Keratinocyte (primary cell): ENCODE results near the gene DGKZ. TPM values are rescaled to one million over a fixed set of nuclear protein-coding genes. Genes with fewer than 3 reads are reported as not detected.
"Not testable (repeated sequence)": the region's sequence is repeated elsewhere in the genome, so short reads cannot be mapped to it uniquely, and the experiment has no call there.

Source experiments
- DNase-seq: peaks from one replicate; pipeline ENCODE4 v3.0.0-alpha.2; 2011; ENCODE audit warnings: low read depth, missing footprints, low spot score
- FAIRE-seq: peaks from 2 replicates; lab custom pipeline; 2011; peaks lifted over from hg19 to GRCh38; lab: Jason Lieb, UNC
- H2AFZ ChIP-seq: 2 replicates; pipeline ENCODE4 v1.6.0; 2012; ENCODE audit warnings: low read length, control low read depth, inconsistent platforms; ENCODE audit not compliant: control insufficient read depth
- H3K27ac ChIP-seq: 2 replicates; pipeline ENCODE4 v1.5.1; 2011; ENCODE audit warnings: low read length; ENCODE audit not compliant: control insufficient read depth, insufficient read depth
- H3K27me3 ChIP-seq: 3 replicates; pipeline ENCODE4 v1.6.0; 2011; ENCODE audit warnings: low read length; ENCODE audit not compliant: control insufficient read depth, insufficient read depth; ENCODE audit errors: extremely low read depth
- H3K36me3 ChIP-seq, 2 experiments: 2 replicates in 1 of 2; 3 replicates in 1 of 2; pipeline ENCODE4 v1.5.1; 2011; ENCODE audit warnings: low read length in 2 of 2, mild to moderate bottlenecking in 1 of 2; ENCODE audit not compliant: control insufficient read depth in 2 of 2, insufficient read depth in 2 of 2; ENCODE audit errors: extremely low read depth in 1 of 2
- H3K4me1 ChIP-seq: 3 replicates; pipeline ENCODE4 v1.5.1; 2011; ENCODE audit warnings: low read length; ENCODE audit not compliant: control insufficient read depth, insufficient read depth; ENCODE audit errors: extremely low read depth
- H3K4me2 ChIP-seq: 3 replicates; pipeline ENCODE4 v1.6.0; 2011; ENCODE audit warnings: low read depth, low read length; ENCODE audit not compliant: control insufficient read depth, insufficient read depth; ENCODE audit errors: extremely low read depth
- H3K4me3 ChIP-seq, 3 experiments: fragments of 200-600 bp in 1 of 3; sonication (generic) in 1 of 3; 2 replicates in 2 of 3; 3 replicates in 1 of 3; pipeline ENCODE4 v1.5.1; 2011 to 2016; ENCODE audit warnings: low read length in 3 of 3, mild to moderate bottlenecking in 3 of 3, control low read depth in 2 of 3, inconsistent platforms in 1 of 3, low read depth in 1 of 3, mixed read lengths in 1 of 3, mixed run types in 1 of 3, moderate library complexity in 1 of 3; ENCODE audit not compliant: control insufficient read depth in 2 of 3, insufficient read depth in 2 of 3; ENCODE audit errors: extremely low read depth in 1 of 3
- H3K79me2 ChIP-seq: 2 replicates; pipeline ENCODE4 v1.6.0; 2012; ENCODE audit warnings: low read length; ENCODE audit not compliant: control insufficient read depth, insufficient read depth
- H3K9ac ChIP-seq: 3 replicates; pipeline ENCODE4 v1.6.0; 2011; ENCODE audit warnings: low read length; ENCODE audit not compliant: control insufficient read depth, insufficient read depth; ENCODE audit errors: extremely low read depth
- H3K9me1 ChIP-seq: 3 replicates; pipeline ENCODE4 v1.6.0; 2011; ENCODE audit warnings: low read length; ENCODE audit not compliant: control insufficient read depth, insufficient read depth; ENCODE audit errors: extremely low read depth
- H3K9me3 ChIP-seq: 2 replicates; pipeline ENCODE4 v1.5.1; 2012; ENCODE audit warnings: low read depth, low read length; ENCODE audit not compliant: control insufficient read depth
- H4K20me1 ChIP-seq: 3 replicates; pipeline ENCODE4 v1.6.0; 2011; ENCODE audit warnings: low read length; ENCODE audit not compliant: control insufficient read depth, insufficient read depth; ENCODE audit errors: extremely low read depth
- EZH2 ChIP-seq: IDR thresholded peaks from one replicate; pipeline ENCODE4 v1.6.1; 2012; ENCODE audit warnings: inconsistent platforms, mild to moderate bottlenecking, low read length, moderate library complexity
- dilution Hi-C: fragments of 300-500 bp; cut with MboI; formaldehyde crosslinking; loops from one replicate; pipeline ENCODE4 v1.7.0; 2020; ENCODE audit warnings: low sequenced_read_pairs; ENCODE audit not compliant: extremely low pct_ligation_motif_present
- polyA plus RNA-seq, 5 experiments: library from polyadenylated mRNA; depleted of rRNA in 3 of 5; stranded (reverse) in 3 of 5; stranded (forward) in 1 of 5; unstranded in 1 of 5; fragments of >200 nt; gene quantifications; 1 replicate in 1 of 5; 2 replicates in 3 of 5; 3 replicates in 1 of 5; pipeline versions ENCODE4 v1.2.1 to v1.2.3, GENCODE V29; 2011 to 2012; ENCODE audit warnings: missing spikeins in 2 of 5, low read depth in 1 of 5, low replicate concordance in 1 of 5
- TF ChIP-seq, protein P1 (sequence below), 3 experiments: IDR thresholded peaks in 1 of 3; conservative IDR thresholded peaks in 1 of 3; optimal IDR thresholded peaks in 1 of 3; 2 replicates in 2 of 3; 3 replicates in 1 of 3; pipeline versions ENCODE3 to v1.5.1; 2011; ENCODE audit warnings: low read length in 3 of 3, mild to moderate bottlenecking in 3 of 3, moderate library complexity in 2 of 3, control low read depth in 1 of 3, inconsistent platforms in 1 of 3; ENCODE audit not compliant: insufficient read depth in 2 of 3; ENCODE audit errors: extremely low read depth in 1 of 3

DGKZ gene
- polyA plus RNA-seq, 1 donor (not counting 4 experiments of a cell fraction or from before 2014, with no cell fraction given): 23.3 TPM

DNA sequence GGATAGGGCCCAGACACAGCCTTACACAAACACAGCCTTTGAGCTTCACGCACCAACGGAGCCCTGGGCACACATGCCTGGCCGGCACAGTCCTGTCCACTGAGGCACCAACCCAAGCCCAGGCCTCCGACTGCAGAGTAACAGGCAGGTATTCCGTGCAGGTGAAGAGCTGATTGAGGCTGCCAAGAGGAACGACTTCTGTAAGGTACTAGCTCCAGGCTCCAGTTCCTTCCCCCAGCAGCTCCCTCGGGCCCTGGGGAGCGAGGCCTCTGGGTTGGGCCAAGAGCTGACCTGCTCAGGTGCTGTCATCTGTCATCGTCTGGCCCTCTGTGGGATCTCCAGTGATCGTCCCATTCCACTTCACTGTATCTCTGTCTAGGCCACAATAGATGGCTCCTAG lies 31.0 kb downstream of the DGKZ start:
- DNase-seq (no peak), FAIRE-seq (no peak)
- Histone ChIP-seq H3K36me3 (peaks cover 10 to 27% of the 10 kb centered on the region in 2 experiments), H4K20me1 (no peaks in the 10 kb centered on the region), H3K27ac (no peak overlapping the region), H3K9ac (no peak overlapping the region), H3K4me2 (no peak overlapping the region), H2AFZ (no peak overlapping the region), H3K79me2 (no peaks in the 10 kb centered on the region), H3K4me1 (peaks cover 7% of the 10 kb centered on the region), H3K9me3 (no peaks in the 10 kb centered on the region), H3K9me1 (no peaks in the 10 kb centered on the region), H3K27me3 (peaks cover 10% of the 10 kb centered on the region), H3K4me3 (no peak overlapping the region)
- TF ChIP-seq, protein P1, sequence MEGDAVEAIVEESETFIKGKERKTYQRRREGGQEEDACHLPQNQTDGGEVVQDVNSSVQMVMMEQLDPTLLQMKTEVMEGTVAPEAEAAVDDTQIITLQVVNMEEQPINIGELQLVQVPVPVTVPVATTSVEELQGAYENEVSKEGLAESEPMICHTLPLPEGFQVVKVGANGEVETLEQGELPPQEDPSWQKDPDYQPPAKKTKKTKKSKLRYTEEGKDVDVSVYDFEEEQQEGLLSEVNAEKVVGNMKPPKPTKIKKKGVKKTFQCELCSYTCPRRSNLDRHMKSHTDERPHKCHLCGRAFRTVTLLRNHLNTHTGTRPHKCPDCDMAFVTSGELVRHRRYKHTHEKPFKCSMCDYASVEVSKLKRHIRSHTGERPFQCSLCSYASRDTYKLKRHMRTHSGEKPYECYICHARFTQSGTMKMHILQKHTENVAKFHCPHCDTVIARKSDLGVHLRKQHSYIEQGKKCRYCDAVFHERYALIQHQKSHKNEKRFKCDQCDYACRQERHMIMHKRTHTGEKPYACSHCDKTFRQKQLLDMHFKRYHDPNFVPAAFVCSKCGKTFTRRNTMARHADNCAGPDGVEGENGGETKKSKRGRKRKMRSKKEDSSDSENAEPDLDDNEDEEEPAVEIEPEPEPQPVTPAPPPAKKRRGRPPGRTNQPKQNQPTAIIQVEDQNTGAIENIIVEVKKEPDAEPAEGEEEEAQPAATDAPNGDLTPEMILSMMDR (optimal IDR thresholded peaks at IDR 0.05 in 1 of 3, IDR thresholded peaks at IDR 0.05 in 1 of 3, conservative IDR thresholded peaks at IDR 0.05 in 1 of 3; ENCODE audit: extremely low read depth in 1 of 3, insufficient read depth in 2 of 3, low read length in 3 of 3): no peak
- no peak for TF ChIP-seq EZH2
- dilution Hi-C loops: no loop called here

DNA sequence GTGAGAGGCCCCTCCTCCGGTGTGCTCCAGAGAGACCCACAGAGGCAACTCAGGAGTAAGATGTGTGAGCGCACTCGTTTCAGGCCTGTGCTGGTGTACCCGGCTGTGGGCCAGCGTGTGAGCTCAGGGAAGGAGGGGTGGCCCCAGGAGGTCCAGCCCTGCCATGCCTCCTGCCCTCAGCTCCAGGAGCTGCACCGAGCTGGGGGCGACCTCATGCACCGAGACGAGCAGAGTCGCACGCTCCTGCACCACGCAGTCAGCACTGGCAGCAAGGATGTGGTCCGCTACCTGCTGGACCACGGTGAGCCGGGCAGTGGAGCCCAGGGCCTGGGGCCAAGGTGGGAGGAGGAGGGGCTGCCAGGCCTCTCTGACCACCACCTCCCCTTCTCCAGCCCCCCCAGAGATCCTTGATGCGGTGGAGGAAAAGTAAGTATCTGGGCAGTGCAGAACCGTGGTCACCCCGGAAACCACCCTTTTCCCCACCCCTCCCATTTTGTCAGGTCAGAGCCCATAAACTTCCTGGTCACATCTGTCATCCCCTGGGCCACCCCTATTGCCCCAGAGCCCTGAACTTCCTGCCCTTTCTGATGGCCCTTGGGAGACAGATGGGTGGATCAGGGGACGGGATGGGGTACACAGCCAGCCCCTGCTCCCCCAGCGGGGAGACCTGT lies 31.7 kb downstream of the DGKZ start:
- Histone ChIP-seq H3K79me2 (no peaks in the 10 kb centered on the region), H3K9ac (no peak overlapping the region), H2AFZ (no peak overlapping the region), H3K4me3 (no peak overlapping the region), H3K27ac (no peak overlapping the region), H3K27me3 (peaks cover 10% of the 10 kb centered on the region), H3K9me3 (no peaks in the 10 kb centered on the region), H3K4me2 (no peak overlapping the region), H3K4me1 (peaks cover 7% of the 10 kb centered on the region), H4K20me1 (no peaks in the 10 kb centered on the region), H3K9me1 (no peaks in the 10 kb centered on the region), H3K36me3 (peaks cover 7 to 24% of the 10 kb centered on the region in 2 experiments)
- dilution Hi-C loops: no loop called here
- TF ChIP-seq EZH2: no peak
- TF ChIP-seq, protein P1 (optimal IDR thresholded peaks at IDR 0.05 in 1 of 3, IDR thresholded peaks at IDR 0.05 in 1 of 3, conservative IDR thresholded peaks at IDR 0.05 in 1 of 3; ENCODE audit: extremely low read depth in 1 of 3, insufficient read depth in 2 of 3, low read length in 3 of 3): no peak
- FAIRE-seq: no peak
- DNase-seq: no peak

DNA sequence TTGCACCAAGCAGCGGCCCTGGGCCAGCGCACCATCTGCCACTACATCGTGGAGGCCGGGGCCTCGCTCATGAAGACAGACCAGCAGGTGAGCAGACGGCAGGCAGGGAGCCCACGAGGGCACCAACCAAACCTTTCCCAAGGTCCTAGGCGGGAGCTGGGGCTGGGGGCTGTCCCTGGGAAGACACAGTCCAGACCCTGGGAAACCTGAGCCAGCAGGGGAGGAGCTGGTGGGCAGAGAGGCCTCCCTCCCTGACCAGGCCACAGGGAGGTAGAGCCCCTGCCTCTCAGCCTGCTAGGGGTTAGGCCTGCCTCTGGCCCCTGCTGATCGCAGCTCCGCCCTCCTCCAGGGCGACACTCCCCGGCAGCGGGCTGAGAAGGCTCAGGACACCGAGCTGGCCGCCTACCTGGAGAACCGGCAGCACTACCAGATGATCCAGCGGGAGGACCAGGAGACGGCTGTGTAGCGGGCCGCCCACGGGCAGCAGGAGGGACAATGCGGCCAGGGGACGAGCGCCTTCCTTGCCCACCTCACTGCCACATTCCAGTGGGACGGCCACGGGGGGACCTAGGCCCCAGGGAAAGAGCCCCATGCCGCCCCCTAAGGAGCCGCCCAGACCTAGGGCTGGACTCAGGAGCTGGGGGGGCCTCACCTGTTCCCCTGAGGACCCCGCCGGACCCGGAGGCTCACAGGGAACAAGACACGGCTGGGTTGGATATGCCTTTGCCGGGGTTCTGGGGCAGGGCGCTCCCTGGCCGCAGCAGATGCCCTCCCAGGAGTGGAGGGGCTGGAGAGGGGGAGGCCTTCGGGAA lies 32.4 kb downstream of the DGKZ start:
- dilution Hi-C loops, H3K27me3 ChIP-seq, H3K79me2 ChIP-seq, H3K4me3 ChIP-seq, FAIRE-seq, H3K9me1 ChIP-seq, H3K4me1 ChIP-seq, DNase-seq, H3K9me3 ChIP-seq, H4K20me1 ChIP-seq, H3K9ac ChIP-seq, H3K27ac ChIP-seq, H2AFZ ChIP-seq, H3K4me2 ChIP-seq: not testable (repeated sequence)
- H3K36me3 ChIP-seq: peaks cover 5 to 22% of the 10 kb centered on the region in 2 experiments
